ENCODE measurements around the gene POLK. TPM values are rescaled to one million over a fixed set of nuclear protein-coding genes. Genes with fewer than 3 reads are reported as not detected.

POLK gene
- total and polyA plus RNA-seq, 2 of the 13 experiments (the other 11 are each of a cell fraction or from before 2014, with no cell fraction given) = 8.6 to 11.7 TPM

DNA sequence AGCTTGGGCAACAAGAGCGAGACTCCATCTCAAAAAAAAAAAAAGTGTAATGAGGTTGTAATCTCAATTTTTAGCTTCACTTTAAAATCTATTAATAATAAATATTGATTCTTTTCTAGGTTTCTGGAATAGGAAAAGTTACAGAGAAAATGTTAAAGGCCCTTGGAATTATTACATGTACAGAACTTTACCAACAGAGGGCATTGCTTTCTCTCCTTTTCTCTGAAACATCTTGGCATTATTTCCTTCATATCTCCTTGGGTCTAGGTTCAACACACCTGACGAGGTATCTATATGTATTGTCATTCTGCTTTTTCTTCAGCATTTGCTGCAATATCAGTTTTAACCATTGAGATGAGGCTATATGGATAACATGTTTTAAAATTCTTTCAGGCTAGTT is 73.0 kb downstream of the POLK start:
- no peak overlapping the region for H2AFZ ChIP-seq (ENCODE audit: low read length)
- DNase-seq (ENCODE audit: low spot score) (no peak), ATAC-seq (no peak), FAIRE-seq (no peak)
- CTCF ChIA-PET (ENCODE audit: low intra/inter-chr PET ratio, low total read pairs) = no interaction called here
- TF ChIP-seq STAG1 (CRISPR knock-in tag; IDR thresholded peaks at IDR 0.05) = peak; percentile 27; the same call in 1 of the 2 replicates
- no peak for TF ChIP-seq MAF1 (CRISPR knock-in tag; IDR thresholded peaks at IDR 0.05; ENCODE audit: borderline replicate concordance)
- TF ChIP-seq, protein P1, sequence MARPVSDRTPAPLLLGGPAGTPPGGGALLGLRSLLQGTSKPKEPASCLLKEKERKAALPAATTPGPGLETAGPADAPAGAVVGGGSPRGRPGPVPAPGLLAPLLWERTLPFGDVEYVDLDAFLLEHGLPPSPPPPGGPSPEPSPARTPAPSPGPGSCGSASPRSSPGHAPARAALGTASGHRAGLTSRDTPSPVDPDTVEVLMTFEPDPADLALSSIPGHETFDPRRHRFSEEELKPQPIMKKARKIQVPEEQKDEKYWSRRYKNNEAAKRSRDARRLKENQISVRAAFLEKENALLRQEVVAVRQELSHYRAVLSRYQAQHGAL (CRISPR knock-in tag; IDR thresholded peaks at IDR 0.05; ENCODE audit: not compliant biosample characterization) = no peak
- 0 out of 2 replicates have a peak, but pooled peaks have one; percentile 11 for TF ChIP-seq CTCF (CRISPR knock-in tag; IDR thresholded peaks at IDR 0.05)
- BruUV-seq (replicated peaks) = no TSS peak
- in situ Hi-C loops (cut with HindIII; ENCODE audit: extremely low pct_ligation_motif_present, low pct_unique_long_range_greater_than_20kb) = no loop called here
- H3K36me3 ChIP-seq (replicated peaks in 1 of 2; ENCODE audit: control insufficient read depth in 1 of 2, insufficient read depth in 2 of 2, low read length in 2 of 2) = peaks cover 1 to 3% of the 10 kb centered on the region in 2 experiments; a peak in 1 of 5 replicates
- no peak overlapping the region for H3K4me2 ChIP-seq (ENCODE audit: low read depth, low read length)
- POLR2A ChIA-PET = no interaction called here
- 92% methylated on average over 2 of the region's 2 CpGs for WGBS (ENCODE audit: low lambda C conversion rate)
- no peak overlapping the region for H3K27ac ChIP-seq (ENCODE audit: extremely low read length, insufficient read depth, low read length)
- intact Hi-C loops (cut with micrococcal nuclease; ENCODE audit: unreplicated experiment) = loop anchor here (1.0 kb wide), 1 partner anchor 97 kb away; no protein-coding TSS in a partner anchor
- H3K27me3 ChIP-seq (ENCODE audit: control insufficient read depth in 1 of 2, insufficient read depth in 2 of 2, low read length in 2 of 2) = no peaks in the 10 kb centered on the region
- no peaks in the 10 kb centered on the region for H3K9me3 ChIP-seq (ENCODE audit: low read length)
- no peaks in the 10 kb centered on the region for H4K20me1 ChIP-seq (ENCODE audit: insufficient read depth, low read length)
- H3K9ac ChIP-seq (ENCODE audit: insufficient read depth, low read depth, low read length) = no peak overlapping the region
- no peaks in the 10 kb centered on the region for H3K79me2 ChIP-seq (ENCODE audit: insufficient read depth, low read length)
- no peak overlapping the region for H3K4me3 ChIP-seq (replicated peaks in 1 of 3; ENCODE audit: insufficient read depth in 1 of 3, low read depth in 2 of 3, low read length in 3 of 3)
- H3K4me1 ChIP-seq (ENCODE audit: insufficient read depth, low read length) = no peaks in the 10 kb centered on the region

- H3K4me1 ChIP-seq (ENCODE audit: insufficient read depth, low read length) = no peaks in the 10 kb centered on the region
- in situ Hi-C loops (cut with HindIII; ENCODE audit: extremely low pct_ligation_motif_present, low pct_unique_long_range_greater_than_20kb) = no loop called here
- H3K79me2 ChIP-seq (ENCODE audit: insufficient read depth, low read length) = no peaks in the 10 kb centered on the region
- H3K9me3 ChIP-seq (ENCODE audit: low read length) = no peaks in the 10 kb centered on the region
- H3K4me2 ChIP-seq (ENCODE audit: low read depth, low read length) = no peak overlapping the region
- ChIA-PET POLR2A (no interaction called here), CTCF (ENCODE audit: low intra/inter-chr PET ratio, low total read pairs) (no interaction called here)
- BruUV-seq (replicated peaks) = no TSS peak
- 96% methylated on average over 3 of the region's 3 CpGs for WGBS (ENCODE audit: low lambda C conversion rate)
- FAIRE-seq = no peak
- DNase-seq (ENCODE audit: low spot score) = no peak
- no peaks in the 10 kb centered on the region for H3K27me3 ChIP-seq (ENCODE audit: control insufficient read depth in 1 of 2, insufficient read depth in 2 of 2, low read length in 2 of 2)
- ATAC-seq = no peak
- H3K27ac ChIP-seq (ENCODE audit: extremely low read length, insufficient read depth, low read length) = no peak overlapping the region
- no peak overlapping the region for H3K4me3 ChIP-seq (replicated peaks in 1 of 3; ENCODE audit: insufficient read depth in 1 of 3, low read depth in 2 of 3, low read length in 3 of 3)
- H3K9ac ChIP-seq (ENCODE audit: insufficient read depth, low read depth, low read length) = no peak overlapping the region
- H3K36me3 ChIP-seq (replicated peaks in 1 of 2; ENCODE audit: control insufficient read depth in 1 of 2, insufficient read depth in 2 of 2, low read length in 2 of 2) = peaks cover 0 to 3% of the 10 kb centered on the region in 2 experiments; a peak in 1 of 5 replicates
- H2AFZ ChIP-seq (ENCODE audit: low read length) = no peak overlapping the region
- intact Hi-C loops (cut with micrococcal nuclease; ENCODE audit: unreplicated experiment) = no loop called here
- H4K20me1 ChIP-seq (ENCODE audit: insufficient read depth, low read length) = no peaks in the 10 kb centered on the region
- TF ChIP-seq ZNF703 (CRISPR knock-in tag; IDR thresholded peaks at IDR 0.05; ENCODE audit: borderline replicate concordance) (no peak), HNRNPH1 (optimal IDR thresholded peaks at IDR 0.05; ENCODE audit: low read depth, low read length) (no peak), FOSL2 (CRISPR knock-in tag; IDR thresholded peaks at IDR 0.05) (no peak), TBP (CRISPR knock-in tag; IDR thresholded peaks at IDR 0.05) (no peak), ZBTB3 (CRISPR knock-in tag; IDR thresholded peaks at IDR 0.05; ENCODE audit: borderline replicate concordance, low read depth) (no peak), SYNCRIP (IDR thresholded peaks at IDR 0.05; ENCODE audit: insufficient read depth, low read depth, low read length) (no peak), FOXA1 (IDR thresholded peaks at IDR 0.05) (no peak), FOXA1 (CRISPR knock-in tag; IDR thresholded peaks at IDR 0.05) (no peak), ZSCAN12 (CRISPR knock-in tag; IDR thresholded peaks at IDR 0.05) (no peak), NCOA1 (CRISPR knock-in tag; IDR thresholded peaks at IDR 0.05) (no peak)
- TF ChIP-seq, protein P2, sequence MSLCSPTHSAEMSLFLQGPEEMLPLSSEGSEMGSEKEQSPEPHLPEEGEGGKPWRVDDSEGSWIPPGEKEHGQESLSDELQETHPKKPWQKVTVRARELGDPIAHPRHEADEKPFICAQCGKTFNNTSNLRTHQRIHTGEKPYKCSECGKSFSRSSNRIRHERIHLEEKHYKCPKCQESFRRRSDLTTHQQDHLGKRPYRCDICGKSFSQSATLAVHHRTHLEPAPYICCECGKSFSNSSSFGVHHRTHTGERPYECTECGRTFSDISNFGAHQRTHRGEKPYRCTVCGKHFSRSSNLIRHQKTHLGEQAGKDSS (CRISPR knock-in tag; IDR thresholded peaks at IDR 0.05; ENCODE audit: borderline replicate concordance, low read depth) = no peak
Observed at GRCh38 chr5:75588666-75589065, 77.0 kb downstream of the POLK start.
